H1 (cell line): ENCODE measurements around the gene KIF25. TPM values are rescaled to one million over a fixed set of nuclear protein-coding genes. Genes with fewer than 3 reads are reported as not detected.

Source experiments
- EZH2 ChIP-seq: fragments of 200-600 bp; sonication (generic); IDR thresholded peaks from 2 replicates; pipeline ENCODE4 v1.7.1; 2012; ENCODE audit warnings: low read depth, mild to moderate bottlenecking, moderate library complexity, low read length, inconsistent platforms; ENCODE audit not compliant: severe bottlenecking
- RAD21 ChIP-seq, 2 experiments: IDR thresholded peaks in 1 of 2; conservative IDR thresholded peaks in 1 of 2; 2 replicates each; pipeline ENCODE4 v1.6.1; 2011; ENCODE audit warnings: low read depth in 2 of 2, low read length in 2 of 2, improper control_type of control experiment in 1 of 2, inconsistent platforms in 1 of 2, mild to moderate bottlenecking in 1 of 2, moderate library complexity in 1 of 2
- SAP30 ChIP-seq: fragments of 300-600 bp; sonication (generic); IDR thresholded peaks from 2 replicates; pipeline ENCODE4 v1.7.1; 2012; ENCODE audit warnings: low read length, moderate library complexity, mild to moderate bottlenecking, inconsistent platforms; ENCODE audit not compliant: insufficient read depth, insufficient replicate concordance
- polyA plus RNA-seq, 7 experiments: library from polyadenylated mRNA; depleted of rRNA in 3 of 7; stranded (reverse) in 5 of 7; unstranded in 2 of 7; fragments of >200 nt in 5 of 7; fragments of 200-250 nt in 2 of 7; gene quantifications; 1 replicate in 5 of 7; 2 replicates in 1 of 7; 4 replicates in 1 of 7; pipeline versions ENCODE4 v1.2.1 to v1.2.3, GENCODE V29; 2011 to 2013; ENCODE audit warnings: missing spikeins in 2 of 7, mixed read lengths in 2 of 7
- total RNA-seq: library from RNA; stranded (reverse); fragmentation: NEBNext Ultra II Directional; extraction: Animal tissue kit (Norgen Biotek cat#: 25700); gene quantifications from 2 replicates; pipeline ENCODE4 v1.2.1, GENCODE V29; 2021

Gene KIF25
- total and polyA plus RNA-seq, 2 of the 8 experiments (the other 6 are each of a cell fraction or from before 2014, with no cell fraction given) = 1.5 to 2.0 TPM

DNA sequence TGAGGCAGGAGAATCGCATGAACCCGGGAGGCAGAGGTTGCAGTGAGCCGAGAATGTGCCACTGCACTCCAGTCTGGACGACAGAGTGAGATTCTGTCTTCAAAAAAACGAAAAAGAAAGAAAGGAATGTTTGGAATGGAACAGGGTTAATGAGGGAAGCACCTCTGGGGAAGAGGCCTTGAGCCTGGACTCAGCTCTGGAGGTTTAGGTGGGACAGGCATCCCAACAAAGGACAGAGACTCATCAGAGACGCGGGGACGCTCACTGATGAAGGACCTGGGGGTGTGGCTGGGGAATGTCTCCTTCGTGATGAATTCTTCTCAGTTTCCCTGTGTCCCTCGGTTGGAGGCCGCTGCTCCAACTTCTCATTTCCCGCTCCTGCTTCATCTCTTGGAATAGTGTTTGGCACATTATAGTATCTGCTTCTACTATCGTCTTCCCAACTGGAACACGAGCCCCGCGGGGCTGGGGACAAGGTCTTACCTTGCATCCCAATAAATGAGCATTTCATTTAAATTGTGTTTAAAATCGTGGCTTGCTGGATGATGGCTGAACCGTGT, 27.6 kb downstream of the KIF25 start (continued):
- no peak for TF ChIP-seq RAD21 (IDR thresholded peaks at IDR 0.05 in 1 of 2, conservative IDR thresholded peaks at IDR 0.05 in 1 of 2; ENCODE audit: low read depth in 2 of 2, low read length in 2 of 2)
- no peak for TF ChIP-seq SAP30
- TF ChIP-seq EZH2 = no peak
